Gastroesophageal sphincter (tissue), 4 donors: ENCODE results near the gene PTPN14. TPM values are rescaled to one million over a fixed set of nuclear protein-coding genes. Genes with fewer than 3 reads are reported as not detected.
"Not testable (repeated sequence)": the region's sequence is repeated elsewhere in the genome, so short reads cannot be mapped to it uniquely, and the experiment has no call there.

Experiments
- ATAC-seq: fragments of 150-250 bp; one replicate; pipeline ENCODE4 v1.9.1; 2016; ENCODE audit warnings: mild to moderate bottlenecking, moderate library complexity
- H3K27ac ChIP-seq, 4 donors: fragments of 200-600 bp; sonication (generic) in 3 of 4; 1 replicate in 3 of 4; 2 replicates in 1 of 4; pipeline ENCODE4 v1.5.1; 2016 to 2019
- H3K27me3 ChIP-seq: fragments of 200-600 bp; sonication (generic); one replicate; pipeline ENCODE4 v1.5.1; 2019
- H3K36me3 ChIP-seq, 2 donors: fragments of 200-600 bp; sonication (generic); one replicate each; pipeline ENCODE4 v1.5.1; 2019; ENCODE audit warnings: control low read depth in 1 of 2
- H3K4me1 ChIP-seq, 3 donors: fragments of 200-600 bp; sonication (generic); 1 replicate in 2 of 3; 2 replicates in 1 of 3; pipeline ENCODE4 v1.5.1; 2016 to 2019; ENCODE audit warnings: control low read depth in 2 of 3
- H3K4me3 ChIP-seq, 2 donors: fragments of 200-600 bp; sonication (generic); one replicate each; pipeline ENCODE4 v1.5.1; 2019; ENCODE audit warnings: mild to moderate bottlenecking in 1 of 2, moderate library complexity in 1 of 2
- H3K9me3 ChIP-seq, 3 donors: fragments of 200-600 bp; sonication (generic); one replicate each; pipeline ENCODE4 v1.5.1; 2017 to 2019; ENCODE audit warnings: control low read depth in 2 of 3
- CTCF ChIP-seq, 4 experiments: fragments of 200-600 bp in 2 of 4; fragments of 450-650 bp in 2 of 4; sonication (generic) in 1 of 4; IDR thresholded peaks; one replicate each; pipeline ENCODE4 v1.5.1; 2017 to 2019; ENCODE audit warnings: antibody characterized with exemption in 4 of 4, mild to moderate bottlenecking in 2 of 4, moderate library complexity in 2 of 4
- EP300 ChIP-seq: sonication (generic); formaldehyde crosslinking; IDR thresholded peaks from one replicate; pipeline ENCODE4 v1.6.1; 2017; ENCODE audit warnings: antibody characterized with exemption, mild to moderate bottlenecking
- POLR2A ChIP-seq, 2 donors: fragments of 450-650 bp; IDR thresholded peaks; one replicate each; pipeline ENCODE4 v1.6.1; 2017; ENCODE audit warnings: antibody characterized with exemption in 2 of 2, mild to moderate bottlenecking in 2 of 2, moderate library complexity in 1 of 2
- POLR2AphosphoS5 ChIP-seq: sonication (generic); formaldehyde crosslinking; IDR thresholded peaks from one replicate; pipeline ENCODE4 v1.6.1; 2017; ENCODE audit warnings: antibody characterized with exemption
- WGBS, 2 donors: methylation state at CpG; one replicate each; pipeline ENCODE4 v1.1.5; 2018; ENCODE audit warnings: low coverage in 1 of 2; 5-methylcytosine and 5-hydroxymethylcytosine counted together
- total RNA-seq, 4 donors: library from RNA; depleted of rRNA; stranded (reverse); fragments of >200 nt; gene quantifications; one replicate each; pipeline ENCODE4 v1.1.0, GENCODE V29; 2016

Gene PTPN14
- total RNA-seq, 4 donors from 2014 or later = 38.9 to 96.8 (median 75.4) TPM

- no peak for ATAC-seq
- Histone ChIP-seq H3K9me3 (no peaks in the 10 kb centered on the region), H3K27me3 (no peaks in the 10 kb centered on the region), H3K36me3 (no peaks in the 10 kb centered on the region), H3K4me3 (no peak overlapping the region), H3K27ac (peak overlapping the region in 2 of 4 donors; percentile 17 to 23), H3K4me1 (peaks cover 4 to 96% (median 18%) of the 10 kb centered on the region in 3 donors)
- TF ChIP-seq CTCF (IDR thresholded peaks at IDR 0.05) (no peak), EP300 (no peak), POLR2AphosphoS5 (no peak), POLR2A (IDR thresholded peaks at IDR 0.05) (no peak)
- WGBS, 2 donors = 42 to 46% methylated on average over 3 to 4 of the region's 4 CpGs
Measured at GRCh38 chr1:214496126-214496525, 55.3 kb downstream of the PTPN14 start.

GRCh38 chr1:214494706-214495105, 56.7 kb downstream of the PTPN14 start:
- no peaks in the 10 kb centered on the region for H3K9me3 ChIP-seq
- no peak overlapping the region for H3K4me3 ChIP-seq
- H3K27me3 ChIP-seq = no peaks in the 10 kb centered on the region
- H3K36me3 ChIP-seq = no peaks in the 10 kb centered on the region
- ATAC-seq = no peak
- no peak for TF ChIP-seq POLR2A (IDR thresholded peaks at IDR 0.05)
- TF ChIP-seq EP300 = no peak
- no peak for TF ChIP-seq POLR2AphosphoS5
- peak overlapping the region in 1 of 4 donors; percentile 30 for H3K27ac ChIP-seq
- WGBS, 2 donors = 38 to 50% methylated on average over 1 to 2 of the region's 2 CpGs
- peaks cover 0 to 85% (median 12%) of the 10 kb centered on the region in 3 donors for H3K4me1 ChIP-seq

GRCh38 chr1:214494179-214494578, 57.2 kb downstream of the PTPN14 start:
- H3K9me3 ChIP-seq, H3K27me3 ChIP-seq, H3K36me3 ChIP-seq, H3K4me3 ChIP-seq, ATAC-seq: not testable (repeated sequence)
- 100% methylated on average over 1 of the region's 6 CpGs; no CpG with 5 or more reads in 1 of the 2 donors for WGBS, 2 donors
- Histone ChIP-seq H3K27ac (peak overlapping the region in 2 of 4 donors; percentile 30 to 33), H3K4me1 (peaks cover 0 to 81% (median 9%) of the 10 kb centered on the region in 3 donors)

GRCh38 chr1:214493126-214493796, 58.1 kb downstream of the PTPN14 start:
- peak overlapping the region; percentile 36 to 81 (median 76) for H3K27ac ChIP-seq
- no peak overlapping the region for H3K4me3 ChIP-seq
- no peak for ATAC-seq
- H3K9me3 ChIP-seq = no peaks in the 10 kb centered on the region
- H3K36me3 ChIP-seq = no peaks in the 10 kb centered on the region
- WGBS, 2 donors = 47 to 67% methylated on average over 4 to 7 of the region's 7 CpGs
- peaks cover 0 to 72% (median 9%) of the 10 kb centered on the region in 3 donors for H3K4me1 ChIP-seq
- no peaks in the 10 kb centered on the region for H3K27me3 ChIP-seq
- TF ChIP-seq POLR2AphosphoS5 (no peak), POLR2A (IDR thresholded peaks at IDR 0.05) (no peak), CTCF (IDR thresholded peaks at IDR 0.05) (no peak), EP300 (no peak)

GRCh38 chr1:214492401-214493075, 58.9 kb downstream of the PTPN14 start:
- H3K27me3 ChIP-seq = no peaks in the 10 kb centered on the region
- no peaks in the 10 kb centered on the region for H3K9me3 ChIP-seq
- H3K4me1 ChIP-seq = peaks cover 0 to 65% (median 5%) of the 10 kb centered on the region in 3 donors
- peak overlapping the region; percentile 53 to 81 (median 76) for H3K27ac ChIP-seq
- no peaks in the 10 kb centered on the region for H3K36me3 ChIP-seq
- 68 to 70% methylated on average over 2 to 9 of the region's 9 CpGs for WGBS, 2 donors
- TF ChIP-seq CTCF (IDR thresholded peaks at IDR 0.05) (no peak), EP300 (no peak), POLR2A (IDR thresholded peaks at IDR 0.05) (no peak), POLR2AphosphoS5 (peak; percentile 40)
- peak; percentile 76 for ATAC-seq
- no peak overlapping the region for H3K4me3 ChIP-seq
